Thoracic aorta (tissue), 2 donors: ENCODE data around the gene ARHGAP25. TPM values are rescaled to one million over a fixed set of nuclear protein-coding genes. Genes with fewer than 3 reads are reported as not detected.

Experiments
- ATAC-seq: fragments of 150-250 bp; one replicate; pipeline ENCODE4 v1.8.0; 2017; ENCODE audit warnings: low read depth; ENCODE audit not compliant: insufficient number of reproducible peaks, low FRiP score
- DNase-seq: peaks from one replicate; pipeline ENCODE4 v3.0.0-alpha.2; 2020; ENCODE audit warnings: low spot score
- H3K27ac ChIP-seq, 2 donors: fragments of 200-600 bp; sonication (generic); 1 replicate in 1 of 2; 2 replicates in 1 of 2; pipeline ENCODE4 v1.5.1; 2016; ENCODE audit warnings: mild to moderate bottlenecking in 2 of 2, moderate library complexity in 2 of 2
- H3K27me3 ChIP-seq: fragments of 200-600 bp; sonication (generic); replicated peaks from 2 replicates; pipeline ENCODE4 v1.6.0; 2016; ENCODE audit warnings: mild to moderate bottlenecking; ENCODE audit not compliant: insufficient read depth
- H3K36me3 ChIP-seq: fragments of 200-600 bp; sonication (generic); one replicate; pipeline ENCODE4 v1.5.1; 2016
- H3K4me1 ChIP-seq, 2 donors: fragments of 200-600 bp; sonication (generic); 1 replicate in 1 of 2; 2 replicates in 1 of 2; pipeline versions ENCODE4 v1.5.1 to v1.6.0; 2016; ENCODE audit warnings: low read depth in 2 of 2, mild to moderate bottlenecking in 1 of 2; ENCODE audit not compliant: control insufficient read depth in 1 of 2
- H3K4me3 ChIP-seq: fragments of 200-600 bp; sonication (generic); 2 replicates; pipeline ENCODE4 v1.5.1; 2016; ENCODE audit warnings: mild to moderate bottlenecking
- H3K9me3 ChIP-seq: fragments of 200-600 bp; sonication (generic); 2 replicates; pipeline ENCODE4 v1.5.1; 2016
- CTCF ChIP-seq: fragments of 200-600 bp; sonication (generic); IDR thresholded peaks from one replicate; pipeline ENCODE4 v1.5.1; 2019; ENCODE audit warnings: antibody characterized with exemption
- total RNA-seq, 2 donors: library from RNA; depleted of rRNA; stranded (reverse); fragments of >200 nt; gene quantifications; one replicate each; pipeline versions ENCODE4 v1.1.0 to v1.2.3, GENCODE V29; 2016

ARHGAP25 gene
- total RNA-seq, 2 donors from 2014 or later = 10.8 to 14.5 TPM

GRCh38 chr2:68747900-68748299 lies 13.3 kb downstream of the ARHGAP25 start:
- no peak for DNase-seq

GRCh38 chr2:68748568-68748967 lies 14.0 kb downstream of the ARHGAP25 start:
- DNase-seq = no peak
- no peaks in the 10 kb centered on the region for H3K36me3 ChIP-seq
- no peak overlapping the region for H3K27ac ChIP-seq
- no peaks in the 10 kb centered on the region for H3K9me3 ChIP-seq
- no peak overlapping the region for H3K4me3 ChIP-seq
- no peaks in the 10 kb centered on the region for H3K27me3 ChIP-seq
- no peak for TF ChIP-seq CTCF
- ATAC-seq = no peak
- H3K4me1 ChIP-seq = no peaks in the 10 kb centered on the region

More at GRCh38 chr2:68747900-68748299, 13.3 kb downstream of the ARHGAP25 start:
- H3K4me3 ChIP-seq = no peak overlapping the region
- ATAC-seq = no peak
- no peak overlapping the region for H3K27ac ChIP-seq
- H3K4me1 ChIP-seq = no peaks in the 10 kb centered on the region
- H3K9me3 ChIP-seq = no peaks in the 10 kb centered on the region
- no peak for TF ChIP-seq CTCF
- H3K27me3 ChIP-seq = no peaks in the 10 kb centered on the region
- no peaks in the 10 kb centered on the region for H3K36me3 ChIP-seq

- DNase-seq (no peak), ATAC-seq (no peak)
- no peak for TF ChIP-seq CTCF
- no peaks in the 10 kb centered on the region for H3K4me1 ChIP-seq
- no peaks in the 10 kb centered on the region for H3K36me3 ChIP-seq
- H3K4me3 ChIP-seq = no peak overlapping the region
- H3K27me3 ChIP-seq = no peaks in the 10 kb centered on the region
- no peak overlapping the region for H3K27ac ChIP-seq
- H3K9me3 ChIP-seq = no peaks in the 10 kb centered on the region
Observed at GRCh38 chr2:68749345-68749744, 14.7 kb downstream of the ARHGAP25 start.

DNA sequence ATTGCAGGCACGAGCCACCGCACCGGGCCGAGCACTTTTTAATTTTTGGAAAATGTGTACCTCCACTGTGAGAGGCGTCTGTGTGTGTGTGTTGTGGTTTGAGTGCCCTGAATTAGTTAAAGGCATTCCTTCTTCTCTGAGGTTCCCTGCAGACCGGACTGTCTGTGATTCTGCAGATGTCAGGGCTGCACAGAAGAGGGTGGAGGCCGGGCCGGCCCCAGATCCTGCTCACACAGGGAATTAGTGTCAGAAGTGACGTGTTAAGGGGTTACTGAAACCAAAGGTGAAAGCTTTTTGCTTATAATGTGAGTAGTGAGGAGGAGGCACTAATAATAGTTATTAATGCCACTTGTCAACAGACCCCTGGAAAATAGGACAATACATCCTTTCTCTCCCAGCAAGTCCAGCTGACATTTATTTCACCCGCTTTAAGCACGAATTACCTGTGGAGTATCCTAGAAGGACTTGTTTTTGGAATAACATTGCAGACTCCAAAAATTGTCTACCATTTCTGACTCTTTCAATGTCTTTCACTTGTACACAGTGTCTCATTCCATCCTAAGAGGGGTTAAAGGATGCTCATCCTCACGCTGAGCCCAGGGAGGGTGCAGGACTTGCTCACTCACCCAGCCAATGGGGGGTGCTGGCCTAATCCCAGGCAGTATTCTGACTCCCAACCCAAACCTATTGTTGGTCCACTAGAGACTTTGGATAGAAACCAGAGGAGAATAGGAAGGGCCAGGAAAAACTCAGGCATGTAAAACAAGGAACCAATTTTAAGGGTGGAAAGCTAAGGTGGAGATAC lies 16.2 kb downstream of the ARHGAP25 start:
- Histone ChIP-seq H3K27ac (no peak overlapping the region), H3K27me3 (no peaks in the 10 kb centered on the region), H3K9me3 (no peaks in the 10 kb centered on the region), H3K36me3 (no peaks in the 10 kb centered on the region), H3K4me3 (no peak overlapping the region), H3K4me1 (peaks cover 0 to 7% of the 10 kb centered on the region in 2 donors)
- TF ChIP-seq CTCF = no peak
- no peak for ATAC-seq
- no peak for DNase-seq

DNA sequence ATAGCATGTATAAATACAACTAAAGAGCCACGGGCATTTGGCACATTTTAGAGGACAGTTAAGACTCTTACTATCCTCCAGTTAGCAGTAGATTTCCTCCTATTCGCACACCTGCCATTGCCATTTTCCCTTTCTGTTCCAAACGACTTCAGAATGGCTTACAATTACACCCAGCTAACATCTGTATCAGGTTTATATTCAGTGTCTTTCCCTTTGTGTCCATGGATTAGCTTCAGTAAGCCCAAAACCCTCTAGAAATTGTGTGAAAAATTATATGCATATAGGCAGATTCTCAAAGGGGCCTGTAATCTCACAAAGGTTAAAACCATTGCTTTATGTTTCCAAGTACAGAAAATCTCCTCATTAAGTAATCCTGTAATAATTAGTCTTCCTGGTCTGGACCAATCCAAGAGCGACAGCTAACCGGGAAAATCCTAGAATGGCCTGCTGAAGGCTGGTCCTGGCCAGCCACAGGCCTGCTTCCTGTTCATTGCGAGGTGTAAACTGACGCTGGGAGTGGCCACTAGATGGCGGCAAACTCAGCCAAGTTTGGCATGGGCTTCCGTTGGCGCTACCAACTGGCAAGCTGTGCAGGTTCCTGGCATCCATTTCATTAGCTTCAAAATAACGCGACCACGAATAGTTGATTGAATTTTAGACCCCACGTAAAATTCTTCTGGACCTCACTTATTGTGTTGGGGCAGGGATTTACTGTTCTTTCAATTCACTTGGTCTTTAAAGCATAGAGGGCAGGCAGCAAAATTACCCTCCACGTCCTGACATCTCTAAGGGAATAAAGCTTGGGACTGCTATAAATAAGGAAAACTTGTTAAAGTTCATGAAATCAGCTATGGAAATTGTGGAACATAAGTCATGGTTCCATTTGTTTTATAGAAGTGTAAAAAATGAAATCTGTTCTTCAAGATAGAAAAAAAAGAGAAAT lies 17.1 kb downstream of the ARHGAP25 start:
- peak; percentile 72 for ATAC-seq
- DNase-seq = peak; percentile 51
- H3K36me3 ChIP-seq = no peaks in the 10 kb centered on the region
- H3K9me3 ChIP-seq = no peaks in the 10 kb centered on the region
- H3K27me3 ChIP-seq = no peaks in the 10 kb centered on the region
- peak overlapping the region; percentile 36 for H3K4me3 ChIP-seq
- peaks cover 0 to 11% of the 10 kb centered on the region in 2 donors for H3K4me1 ChIP-seq
- TF ChIP-seq CTCF = peak; percentile 90
- H3K27ac ChIP-seq = no peak overlapping the region
